HepG2 (cell line): ENCODE measurements around the gene ATP13A4. TPM values are rescaled to one million over a fixed set of nuclear protein-coding genes. Genes with fewer than 3 reads are reported as not detected.

ENCODE experiments used
- ATAC-seq: fragments of 200-7000 bp; cut with Tn5 transposase; 3 replicates; pipeline ENCODE4 v1.9.1; 2020; ENCODE audit warnings: mild to moderate bottlenecking, moderate library complexity
- BruUV-seq: library from RNA; stranded (reverse); fragments of 400-500 nt; replicated peaks from 2 replicates; lab custom pipeline; 2021; lab: Mats Ljungman, UMichigan
- CTCF ChIA-PET: fragments of 300-600 bp; formaldehyde crosslinking; extraction: SDS; loops from one replicate; lab custom pipeline; 2021; ENCODE audit warnings: low total read pairs, inconsistent platforms, low intra/inter-chr PET ratio; lab: Yijun Ruan, JAX
- POLR2A ChIA-PET: fragments of 350-600 bp; sonication (Branson Sonifier 250); formaldehyde crosslinking; loops from one replicate; lab custom pipeline; 2020; ENCODE audit warnings: antibody characterized with exemption, inconsistent platforms; lab: Yijun Ruan, JAX
- DNase-seq: peaks from one replicate; pipeline ENCODE4 v3.0.0-alpha.2; 2015; ENCODE audit warnings: low spot score
- FAIRE-seq: peaks from 3 replicates; lab custom pipeline; 2011; peaks lifted over from hg19 to GRCh38; lab: Jason Lieb, UNC
- H2AFZ ChIP-seq: one replicate; pipeline ENCODE4 v1.6.1; 2011; ENCODE audit warnings: low read length, inconsistent platforms
- H3K27ac ChIP-seq: fragments of 300-600 bp; 3 replicates; pipeline ENCODE4 v1.8.0; 2011; ENCODE audit warnings: mixed run types, mild to moderate bottlenecking, mixed read lengths, low read length, inconsistent platforms; ENCODE audit not compliant: insufficient read depth; ENCODE audit errors: extremely low read length
- H3K27me3 ChIP-seq, 2 experiments: fragments of 200-600 bp in 1 of 2; 2 replicates in 1 of 2; 3 replicates in 1 of 2; pipeline versions ENCODE4 v1.6.0 to v1.8.0; 2011; ENCODE audit warnings: low read length in 2 of 2, mild to moderate bottlenecking in 2 of 2, moderate library complexity in 2 of 2, inconsistent platforms in 1 of 2; ENCODE audit not compliant: insufficient read depth in 2 of 2, control insufficient read depth in 1 of 2
- H3K36me3 ChIP-seq, 2 experiments: fragments of 200-600 bp in 1 of 2; replicated peaks in 1 of 2; 2 replicates in 1 of 2; 3 replicates in 1 of 2; pipeline versions ENCODE4 v1.5.1 to v1.8.0; 2011; ENCODE audit warnings: low read length in 2 of 2, inconsistent platforms in 1 of 2; ENCODE audit not compliant: insufficient read depth in 2 of 2, control insufficient read depth in 1 of 2
- H3K4me1 ChIP-seq: 2 replicates; pipeline ENCODE4 v1.5.1; 2012; ENCODE audit warnings: low read length, inconsistent platforms; ENCODE audit not compliant: insufficient read depth
- H3K4me2 ChIP-seq: 2 replicates; pipeline ENCODE4 v1.6.0; 2011; ENCODE audit warnings: low read depth, low read length, inconsistent platforms
- H3K4me3 ChIP-seq, 3 experiments: fragments of 200-600 bp in 1 of 3; sonication (generic), shearing (Covaris generic) in 1 of 3; replicated peaks in 1 of 3; 2 replicates each; pipeline ENCODE4 v1.5.1; 2011 to 2016; ENCODE audit warnings: low read length in 3 of 3, inconsistent platforms in 2 of 3, low read depth in 2 of 3, mild to moderate bottlenecking in 2 of 3, control low read depth in 1 of 3, mixed read lengths in 1 of 3; ENCODE audit not compliant: insufficient read depth in 1 of 3
- H3K79me2 ChIP-seq: one replicate; pipeline ENCODE4 v1.6.1; 2011; ENCODE audit warnings: low read length, inconsistent platforms; ENCODE audit not compliant: insufficient read depth
- H3K9ac ChIP-seq: 2 replicates; pipeline ENCODE4 v1.6.0; 2011; ENCODE audit warnings: mild to moderate bottlenecking, low read depth, low read length, inconsistent platforms; ENCODE audit not compliant: insufficient read depth
- H3K9me3 ChIP-seq: 2 replicates; pipeline ENCODE4 v1.5.1; 2012; ENCODE audit warnings: mild to moderate bottlenecking, low read length
- H4K20me1 ChIP-seq: 2 replicates; pipeline ENCODE4 v1.6.0; 2011; ENCODE audit warnings: inconsistent platforms, mild to moderate bottlenecking, low read length, moderate library complexity; ENCODE audit not compliant: insufficient read depth
- GATAD1 ChIP-seq: IDR thresholded peaks from 2 replicates; pipeline ENCODE4 v1.6.1; 2016; ENCODE audit warnings: missing genetic modification reagents, missing compliant biosample characterization
- RARG ChIP-seq: sonication (generic); formaldehyde crosslinking; IDR thresholded peaks from 2 replicates; pipeline ENCODE4 v1.4.0; 2020; ENCODE audit warnings: low read depth, mild to moderate bottlenecking, missing genetic modification reagents
- RCOR2 ChIP-seq: IDR thresholded peaks from 2 replicates; pipeline ENCODE4 v1.6.1; 2016; ENCODE audit warnings: missing biosample characterization, missing genetic modification reagents
- REPIN1 ChIP-seq: sonication (generic); formaldehyde crosslinking; IDR thresholded peaks from 2 replicates; pipeline ENCODE4 v1.8.0; 2022; ENCODE audit warnings: missing genetic modification reagents, low read depth, mild to moderate bottlenecking, borderline replicate concordance
- SRY ChIP-seq: sonication (generic); formaldehyde crosslinking; IDR thresholded peaks from 2 replicates; pipeline ENCODE4 v1.8.0; 2022; ENCODE audit warnings: mild to moderate bottlenecking, missing genetic modification reagents
- ZEB1 ChIP-seq: IDR thresholded peaks from 2 replicates; pipeline ENCODE4 v1.6.1; 2012; ENCODE audit warnings: mild to moderate bottlenecking, low read depth, inconsistent platforms; ENCODE audit not compliant: insufficient replicate concordance
- ZNF367 ChIP-seq: sonication (generic); formaldehyde crosslinking; IDR thresholded peaks from 2 replicates; pipeline ENCODE4 v1.4.0; 2020; ENCODE audit warnings: missing genetic modification reagents, borderline replicate concordance
- ZNF724P ChIP-seq: sonication (generic); formaldehyde crosslinking; IDR thresholded peaks from 2 replicates; pipeline ENCODE4 v1.8.0; 2022; ENCODE audit warnings: missing genetic modification reagents, borderline replicate concordance
- WGBS: methylation state at CpG from one replicate; pipeline ENCODE4 v1.1.6; 2017; ENCODE audit warnings: low lambda C conversion rate; 5-methylcytosine and 5-hydroxymethylcytosine counted together
- in situ Hi-C: cut with HindIII; loops from 2 replicates; pipeline ENCODE4 v1.10.0; 2017; ENCODE audit warnings: low pct_unique_long_range_greater_than_20kb; ENCODE audit not compliant: extremely low pct_ligation_motif_present
- intact Hi-C: fragments of 100-400 bp; cut with micrococcal nuclease; formaldehyde crosslinking; loops from one replicate; pipeline ENCODE4 v1.10.0; 2022; ENCODE audit not compliant: unreplicated experiment
- polyA plus RNA-seq, 8 experiments: library from polyadenylated mRNA; depleted of rRNA in 3 of 8; stranded (reverse) in 7 of 8; unstranded in 1 of 8; fragments of >200 nt; fragmentation: Illumina TruSeq in 4 of 8; extraction: Trizol in 4 of 8; gene quantifications; 2 replicates each; pipeline versions ENCODE4 v1.2.1 to v1.2.3, GENCODE V29; 2011 to 2016; ENCODE audit warnings: low read depth in 4 of 8, missing spikeins in 1 of 8, mixed read lengths in 1 of 8; ENCODE audit not compliant: insufficient read depth in 1 of 8
- total RNA-seq, 5 experiments: library from RNA; depleted of rRNA; stranded (reverse); fragments of >200 nt; fragmentation: Illumina TruSeq; extraction: Trizol; gene quantifications; 2 replicates each; pipeline ENCODE4 v1.2.3, GENCODE V29; 2016; ENCODE audit warnings: low read depth in 1 of 5
- TF ChIP-seq, protein P1 (sequence below): sonication (generic); formaldehyde crosslinking; IDR thresholded peaks from 2 replicates; pipeline ENCODE4 v1.4.0; 2020; ENCODE audit warnings: mild to moderate bottlenecking, missing genetic modification reagents
- TF ChIP-seq, protein P2 (sequence below): sonication (generic); formaldehyde crosslinking; IDR thresholded peaks from 2 replicates; pipeline ENCODE4 v1.5.1; 2020; ENCODE audit warnings: mild to moderate bottlenecking, missing genetic modification reagents, moderate library complexity
- TF ChIP-seq, protein P3 (sequence below): sonication (generic); formaldehyde crosslinking; IDR thresholded peaks from 2 replicates; pipeline ENCODE4 v1.9.0; 2022; ENCODE audit warnings: low read depth, missing genetic modification reagents
- TF ChIP-seq, protein P4 (sequence below): sonication (generic); formaldehyde crosslinking; IDR thresholded peaks from 2 replicates; pipeline ENCODE4 v1.8.0; 2022; ENCODE audit warnings: missing genetic modification reagents, low read depth, mild to moderate bottlenecking, borderline replicate concordance
- TF ChIP-seq, protein P5 (sequence below): IDR thresholded peaks from 2 replicates; pipeline ENCODE4 v1.6.1; 2016; ENCODE audit warnings: missing compliant biosample characterization, missing genetic modification reagents, borderline replicate concordance

Gene ATP13A4
- total and polyA plus RNA-seq, 2 of the 13 experiments (the other 11 are each of a cell fraction or from before 2014, with no cell fraction given) = 0.01 to 0.07 TPM

DNA sequence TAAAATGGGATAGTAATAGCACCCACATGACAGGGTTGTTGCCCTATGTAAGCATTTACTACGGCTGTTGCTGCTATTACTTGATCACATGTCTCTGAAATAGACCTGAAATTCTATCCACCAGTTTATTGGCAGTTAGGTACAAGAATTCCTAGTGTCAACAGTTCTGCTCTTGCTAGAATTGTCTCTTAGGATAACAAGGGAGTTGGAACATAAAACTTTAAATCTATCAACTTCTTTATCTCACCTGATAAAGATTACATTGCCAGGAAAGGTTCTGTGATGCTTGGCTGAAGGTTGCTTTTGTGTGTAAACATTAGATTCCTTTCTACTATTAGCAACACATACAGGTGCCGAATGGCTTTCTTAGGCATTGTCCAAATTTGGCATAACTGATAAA is 38.7 kb downstream of the ATP13A4 start:
- DNase-seq = no peak

More for the DNA sequence above, 38.7 kb downstream of the ATP13A4 start:
- Histone ChIP-seq H3K9me3 (no peaks in the 10 kb centered on the region), H4K20me1 (no peaks in the 10 kb centered on the region), H3K4me2 (no peak overlapping the region), H2AFZ (no peak overlapping the region), H3K79me2 (no peaks in the 10 kb centered on the region), H3K9ac (no peak overlapping the region), H3K36me3 (no peaks in the 10 kb centered on the region), H3K4me1 (no peaks in the 10 kb centered on the region), H3K27me3 (peaks cover 0 to 5% of the 10 kb centered on the region in 2 experiments; a peak in 2 of 5 replicates), H3K4me3 (no peak overlapping the region), H3K27ac (no peak overlapping the region)
- TF ChIP-seq, protein P1, sequence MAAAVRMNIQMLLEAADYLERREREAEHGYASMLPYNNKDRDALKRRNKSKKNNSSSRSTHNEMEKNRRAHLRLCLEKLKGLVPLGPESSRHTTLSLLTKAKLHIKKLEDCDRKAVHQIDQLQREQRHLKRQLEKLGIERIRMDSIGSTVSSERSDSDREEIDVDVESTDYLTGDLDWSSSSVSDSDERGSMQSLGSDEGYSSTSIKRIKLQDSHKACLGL (CRISPR knock-in tag) = no peak
- TF ChIP-seq GATAD1 (CRISPR knock-in tag) = no peak
- TF ChIP-seq ZNF724P (CRISPR knock-in tag) = no peak
- TF ChIP-seq, protein P2, sequence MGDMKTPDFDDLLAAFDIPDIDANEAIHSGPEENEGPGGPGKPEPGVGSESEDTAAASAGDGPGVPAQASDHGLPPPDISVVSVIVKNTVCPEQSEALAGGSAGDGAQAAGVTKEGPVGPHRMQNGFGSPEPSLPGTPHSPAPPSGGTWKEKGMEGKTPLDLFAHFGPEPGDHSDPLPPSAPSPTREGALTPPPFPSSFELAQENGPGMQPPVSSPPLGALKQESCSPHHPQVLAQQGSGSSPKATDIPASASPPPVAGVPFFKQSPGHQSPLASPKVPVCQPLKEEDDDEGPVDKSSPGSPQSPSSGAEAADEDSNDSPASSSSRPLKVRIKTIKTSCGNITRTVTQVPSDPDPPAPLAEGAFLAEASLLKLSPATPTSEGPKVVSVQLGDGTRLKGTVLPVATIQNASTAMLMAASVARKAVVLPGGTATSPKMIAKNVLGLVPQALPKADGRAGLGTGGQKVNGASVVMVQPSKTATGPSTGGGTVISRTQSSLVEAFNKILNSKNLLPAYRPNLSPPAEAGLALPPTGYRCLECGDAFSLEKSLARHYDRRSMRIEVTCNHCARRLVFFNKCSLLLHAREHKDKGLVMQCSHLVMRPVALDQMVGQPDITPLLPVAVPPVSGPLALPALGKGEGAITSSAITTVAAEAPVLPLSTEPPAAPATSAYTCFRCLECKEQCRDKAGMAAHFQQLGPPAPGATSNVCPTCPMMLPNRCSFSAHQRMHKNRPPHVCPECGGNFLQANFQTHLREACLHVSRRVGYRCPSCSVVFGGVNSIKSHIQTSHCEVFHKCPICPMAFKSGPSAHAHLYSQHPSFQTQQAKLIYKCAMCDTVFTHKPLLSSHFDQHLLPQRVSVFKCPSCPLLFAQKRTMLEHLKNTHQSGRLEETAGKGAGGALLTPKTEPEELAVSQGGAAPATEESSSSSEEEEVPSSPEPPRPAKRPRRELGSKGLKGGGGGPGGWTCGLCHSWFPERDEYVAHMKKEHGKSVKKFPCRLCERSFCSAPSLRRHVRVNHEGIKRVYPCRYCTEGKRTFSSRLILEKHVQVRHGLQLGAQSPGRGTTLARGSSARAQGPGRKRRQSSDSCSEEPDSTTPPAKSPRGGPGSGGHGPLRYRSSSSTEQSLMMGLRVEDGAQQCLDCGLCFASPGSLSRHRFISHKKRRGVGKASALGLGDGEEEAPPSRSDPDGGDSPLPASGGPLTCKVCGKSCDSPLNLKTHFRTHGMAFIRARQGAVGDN (CRISPR knock-in tag) = no peak
- TF ChIP-seq, protein P3, sequence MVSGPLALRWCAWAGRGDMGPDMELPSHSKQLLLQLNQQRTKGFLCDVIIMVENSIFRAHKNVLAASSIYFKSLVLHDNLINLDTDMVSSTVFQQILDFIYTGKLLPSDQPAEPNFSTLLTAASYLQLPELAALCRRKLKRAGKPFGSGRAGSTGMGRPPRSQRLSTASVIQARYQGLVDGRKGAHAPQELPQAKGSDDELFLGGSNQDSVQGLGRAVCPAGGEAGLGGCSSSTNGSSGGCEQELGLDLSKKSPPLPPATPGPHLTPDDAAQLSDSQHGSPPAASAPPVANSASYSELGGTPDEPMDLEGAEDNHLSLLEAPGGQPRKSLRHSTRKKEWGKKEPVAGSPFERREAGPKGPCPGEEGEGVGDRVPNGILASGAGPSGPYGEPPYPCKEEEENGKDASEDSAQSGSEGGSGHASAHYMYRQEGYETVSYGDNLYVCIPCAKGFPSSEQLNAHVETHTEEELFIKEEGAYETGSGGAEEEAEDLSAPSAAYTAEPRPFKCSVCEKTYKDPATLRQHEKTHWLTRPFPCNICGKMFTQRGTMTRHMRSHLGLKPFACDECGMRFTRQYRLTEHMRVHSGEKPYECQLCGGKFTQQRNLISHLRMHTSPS = no peak
- TF ChIP-seq SRY (CRISPR knock-in tag) = no peak
- TF ChIP-seq RCOR2 (CRISPR knock-in tag) = no peak
- TF ChIP-seq, protein P4, sequence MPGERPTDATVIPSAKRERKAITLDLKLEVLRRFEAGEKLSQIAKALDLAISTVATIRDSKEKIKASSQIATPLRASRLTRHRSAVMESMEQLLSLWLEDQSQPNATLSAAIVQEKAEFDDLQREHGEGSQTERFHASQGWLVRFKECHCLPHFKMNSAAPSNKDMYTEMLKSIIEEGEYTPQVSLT (CRISPR knock-in tag) = no peak
- TF ChIP-seq ZEB1 = no peak
- TF ChIP-seq REPIN1 = no peak
- TF ChIP-seq ZNF367 (CRISPR knock-in tag) = no peak
- no peak for TF ChIP-seq RARG (CRISPR knock-in tag)
- TF ChIP-seq, protein P5, sequence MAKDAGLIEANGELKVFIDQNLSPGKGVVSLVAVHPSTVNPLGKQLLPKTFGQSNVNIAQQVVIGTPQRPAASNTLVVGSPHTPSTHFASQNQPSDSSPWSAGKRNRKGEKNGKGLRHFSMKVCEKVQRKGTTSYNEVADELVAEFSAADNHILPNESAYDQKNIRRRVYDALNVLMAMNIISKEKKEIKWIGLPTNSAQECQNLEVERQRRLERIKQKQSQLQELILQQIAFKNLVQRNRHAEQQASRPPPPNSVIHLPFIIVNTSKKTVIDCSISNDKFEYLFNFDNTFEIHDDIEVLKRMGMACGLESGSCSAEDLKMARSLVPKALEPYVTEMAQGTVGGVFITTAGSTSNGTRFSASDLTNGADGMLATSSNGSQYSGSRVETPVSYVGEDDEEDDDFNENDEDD (CRISPR knock-in tag) = no peak
- ChIA-PET POLR2A (no interaction called here), CTCF (no interaction called here)
- in situ Hi-C loops (no loop called here), intact Hi-C loops (no loop called here)
- ATAC-seq (no peak), FAIRE-seq (no peak)
- no TSS peak for BruUV-seq
- 0% methylated on average over 2 of the region's 2 CpGs for WGBS
